DMS53 (cell line): ENCODE measurements around the gene EMC10.

Source experiments
- DNase-seq: peaks from one replicate; lab custom pipeline; 2025; lab: John Stamatoyannopoulos, UW

Gene EMC10

GRCh38 chr19:50478901-50479715, 2.8 kb downstream of the EMC10 start:
- DNase-seq, result no peak

DNA sequence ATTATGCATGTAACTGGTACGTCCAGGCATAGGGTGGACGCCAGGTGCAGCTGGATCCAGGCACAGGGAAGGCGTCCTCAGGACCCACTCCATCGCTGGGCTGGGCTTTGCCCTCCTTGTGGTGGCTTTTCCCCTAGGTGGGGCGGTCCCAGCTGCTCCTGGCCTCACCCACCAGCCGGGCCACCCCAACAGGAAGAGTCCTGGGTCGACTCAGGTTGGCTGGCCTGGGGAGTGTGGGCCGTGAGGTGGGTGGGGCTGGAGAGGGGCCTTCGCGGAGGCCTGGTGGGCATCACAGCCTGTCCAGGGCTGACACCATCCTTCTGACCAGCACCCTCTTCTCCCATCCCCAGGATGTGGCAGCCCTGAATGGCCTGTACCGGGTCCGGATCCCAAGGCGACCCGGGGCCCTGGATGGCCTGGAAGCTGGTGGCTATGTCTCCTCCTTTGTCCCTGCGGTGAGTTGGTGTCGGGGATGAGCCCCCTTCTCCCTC, 3.5 kb downstream of the EMC10 start:
- DNase-seq, result no peak

GRCh38 chr19:50480281-50481111, 4.2 kb downstream of the EMC10 start:
- DNase-seq, result no peak

- no peak for DNase-seq
Measured at GRCh38 chr19:50481351-50482149, 5.2 kb downstream of the EMC10 start.

- no peak for DNase-seq
Measured at GRCh38 chr19:50482271-50482855, 6.1 kb downstream of the EMC10 start.

DNA sequence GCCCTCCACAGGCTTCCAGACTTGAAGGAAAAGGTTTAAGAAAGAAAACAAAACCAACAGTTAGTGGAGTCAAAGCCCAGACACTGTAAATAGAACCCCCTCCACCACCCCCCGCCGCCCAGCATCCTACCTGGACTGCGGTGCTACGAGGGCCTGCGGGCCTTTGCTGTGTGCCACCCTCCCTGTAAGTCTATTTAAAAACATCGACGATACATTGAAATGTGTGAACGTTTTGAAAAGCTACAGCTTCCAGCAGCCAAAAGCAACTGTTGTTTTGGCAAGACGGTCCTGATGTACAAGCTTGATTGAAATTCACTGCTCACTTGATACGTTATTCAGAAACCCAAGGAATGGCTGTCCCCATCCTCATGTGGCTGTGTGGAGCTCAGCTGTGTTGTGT, 6.6 kb downstream of the EMC10 start:
- no peak for DNase-seq

DNA sequence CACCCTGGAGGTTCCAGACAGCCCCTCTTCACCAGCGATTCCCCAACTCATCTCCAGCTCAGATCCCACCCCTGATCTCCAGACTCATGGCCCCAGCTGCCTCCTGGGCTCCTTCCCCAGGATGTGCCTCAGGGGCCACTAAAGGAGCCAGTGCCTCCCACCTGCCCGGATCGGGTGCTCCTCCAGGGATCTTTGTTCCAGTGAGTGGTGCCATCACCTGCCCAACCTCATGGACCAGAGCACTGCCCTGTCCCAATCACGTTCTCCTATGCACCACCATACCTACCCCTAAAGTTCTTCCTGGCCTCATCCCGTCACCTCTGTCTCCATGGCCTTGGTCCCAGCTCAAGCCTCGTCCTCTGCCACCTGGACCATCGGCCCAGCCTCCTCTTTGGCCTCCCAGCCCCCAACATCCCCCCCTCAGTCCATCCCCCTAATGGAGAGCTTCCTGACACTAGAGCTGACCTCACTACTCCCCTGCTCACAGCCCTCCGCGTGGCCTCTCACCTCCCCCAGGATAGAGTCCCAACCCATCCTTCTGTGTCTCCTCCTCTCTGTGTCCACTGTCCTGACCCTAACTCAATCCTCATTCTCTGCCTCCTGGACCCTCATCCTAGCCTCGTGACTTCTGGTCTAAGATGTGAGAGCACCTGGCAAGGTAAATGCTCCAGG, 9.1 kb downstream of the EMC10 start:
- no peak for DNase-seq

DNA sequence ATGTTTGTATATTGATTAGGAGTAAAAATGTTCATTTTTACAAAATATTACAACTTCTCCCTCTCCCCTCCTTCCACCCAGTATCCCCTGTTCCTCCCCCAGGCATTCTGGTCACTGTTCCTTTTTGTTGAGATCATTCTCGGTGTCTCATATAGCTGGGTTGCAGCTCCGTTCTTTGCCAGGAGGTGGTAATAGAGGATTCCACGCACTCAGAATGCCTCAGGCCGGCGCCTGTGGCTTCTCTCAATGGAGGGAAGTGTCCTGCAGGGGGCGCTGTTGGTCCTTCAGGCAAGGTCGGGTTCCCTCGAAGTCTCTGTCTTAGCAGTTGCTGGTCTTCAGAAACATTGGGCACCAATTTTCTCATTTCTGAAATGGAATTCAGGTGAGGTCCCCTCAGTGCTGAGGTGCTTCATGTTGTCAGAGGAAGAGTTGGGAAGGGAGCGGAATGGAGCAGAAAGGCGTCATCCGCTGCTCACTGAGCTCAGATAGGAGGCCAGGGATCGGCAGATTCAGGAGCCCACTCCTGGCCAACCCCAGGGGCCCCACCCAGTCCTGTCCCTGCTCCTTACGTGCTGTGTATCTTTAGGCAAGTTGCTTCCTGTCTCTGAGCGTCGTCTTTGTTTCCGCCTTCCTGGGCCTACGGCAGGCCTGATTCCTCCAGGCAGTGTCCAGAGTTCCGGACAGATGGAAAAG, 10.7 kb downstream of the EMC10 start:
- peak; percentile 72 for DNase-seq

GRCh38 chr19:50488389-50489194, 12.3 kb downstream of the EMC10 start:
- no peak for DNase-seq

DNA sequence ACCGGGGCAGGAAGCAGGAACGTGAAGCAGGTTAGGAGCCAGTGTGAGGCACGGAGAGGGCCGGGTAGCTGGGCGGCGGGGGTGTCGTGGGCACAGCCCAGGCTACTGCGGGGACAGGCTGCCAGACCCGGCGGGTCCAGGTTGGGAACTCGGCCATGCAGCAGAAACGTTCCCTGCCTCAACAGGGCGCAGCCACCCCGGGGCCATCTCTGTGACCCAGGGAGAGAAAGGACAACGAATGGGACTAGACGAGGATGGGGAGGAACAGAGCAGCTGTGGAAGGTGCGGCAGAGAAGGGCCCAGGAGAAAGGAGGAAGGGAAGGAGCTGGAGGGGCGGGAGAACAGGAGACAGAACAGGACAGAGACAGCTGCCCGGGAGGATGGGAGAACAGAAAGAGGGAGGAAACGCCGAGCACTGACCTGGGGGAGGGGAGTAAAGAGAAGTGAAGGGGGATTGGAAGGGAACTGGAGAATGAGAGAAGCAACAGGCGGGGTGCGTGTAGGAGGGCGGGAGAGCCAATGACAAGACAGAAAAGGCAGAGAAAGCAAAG, 13.2 kb downstream of the EMC10 start:
- DNase-seq, result no peak

DNA sequence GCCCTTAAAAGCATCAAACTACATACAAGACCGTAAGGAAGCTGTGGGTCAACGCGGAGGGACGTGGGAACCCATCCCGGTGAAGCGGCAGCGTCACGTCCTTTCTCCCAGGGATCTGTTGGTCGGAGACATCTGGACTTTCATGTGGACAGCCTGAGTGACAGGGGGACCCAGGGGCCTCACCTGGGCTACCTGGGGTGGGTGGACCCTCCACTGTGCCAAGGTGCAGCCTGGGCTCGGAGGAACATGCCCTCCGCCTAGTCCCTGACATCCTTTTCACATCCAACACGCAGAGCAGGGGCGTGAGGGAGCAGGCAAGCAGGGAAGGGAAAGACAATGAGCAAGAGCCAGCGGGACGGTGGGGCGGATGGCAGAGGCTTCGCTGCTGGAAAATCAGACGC, 14.1 kb downstream of the EMC10 start:
- DNase-seq, result no peak

GRCh38 chr19:50490991-50491472, 14.7 kb downstream of the EMC10 start:
- DNase-seq, result no peak

- no peak for DNase-seq
Measured at GRCh38 chr19:50492303-50493052, 16.2 kb downstream of the EMC10 start.

- no peak for DNase-seq
Measured at GRCh38 chr19:50493171-50493570, 16.9 kb downstream of the EMC10 start.

- no peak for DNase-seq
Measured at GRCh38 chr19:50494186-50495019, 18.1 kb downstream of the EMC10 start.

GRCh38 chr19:50495020-50495531, 18.8 kb downstream of the EMC10 start:
- no peak for DNase-seq
